GM19468 (cell line): ENCODE results near the gene PHACTR2.
"Not testable (repeated sequence)": the region's sequence is repeated elsewhere in the genome, so short reads cannot be mapped to it uniquely, and the experiment has no call there.

ENCODE experiments used
- ATAC-seq: cut with Tn5 transposase; IDR thresholded peaks from one replicate; pipeline ENCODE4 v1.9.1; 2021; ENCODE audit warnings: mild to moderate bottlenecking, moderate library complexity, moderate number of reproducible peaks; ENCODE audit not compliant: unreplicated experiment; ENCODE audit errors: extremely low read depth

The PHACTR2 gene

GRCh38 chr6:143798487-143798886 lies 120.7 kb downstream of the PHACTR2 start:
- not testable (repeated sequence) for ATAC-seq

- ATAC-seq: no peak
Observed at GRCh38 chr6:143802833-143803565, 125.2 kb downstream of the PHACTR2 start.

- no peak for ATAC-seq
Observed at GRCh38 chr6:143803769-143804568, 126.2 kb downstream of the PHACTR2 start.

- ATAC-seq: no peak
Observed at GRCh38 chr6:143804835-143805239, 127.1 kb downstream of the PHACTR2 start.

GRCh38 chr6:143806282-143807102 lies 128.7 kb downstream of the PHACTR2 start:
- no peak for ATAC-seq

GRCh38 chr6:143807103-143807772 lies 129.5 kb downstream of the PHACTR2 start:
- no peak for ATAC-seq

- no peak for ATAC-seq
Observed at GRCh38 chr6:143810745-143811144, 133.0 kb downstream of the PHACTR2 start.

- no peak for ATAC-seq
Observed at GRCh38 chr6:143811501-143812157, 133.9 kb downstream of the PHACTR2 start.

- no peak for ATAC-seq
Observed at GRCh38 chr6:143817621-143818020, 139.9 kb downstream of the PHACTR2 start.

- ATAC-seq: no peak
Observed at GRCh38 chr6:143821359-143821758, 143.6 kb downstream of the PHACTR2 start.

GRCh38 chr6:143822584-143823024 lies 144.8 kb downstream of the PHACTR2 start:
- ATAC-seq: no peak

- no peak for ATAC-seq
Observed at GRCh38 chr6:143823548-143823947, 145.8 kb downstream of the PHACTR2 start.

GRCh38 chr6:143828572-143828971 lies 150.8 kb downstream of the PHACTR2 start:
- no peak for ATAC-seq

GRCh38 chr6:143836150-143836549 lies 158.4 kb downstream of the PHACTR2 start:
- no peak for ATAC-seq

- no peak for ATAC-seq
Observed at GRCh38 chr6:143838395-143838794, 160.6 kb downstream of the PHACTR2 start.

GRCh38 chr6:143839196-143839595 lies 161.4 kb downstream of the PHACTR2 start:
- ATAC-seq: no peak

GRCh38 chr6:143840595-143841265 lies 163.0 kb downstream of the PHACTR2 start:
- ATAC-seq: no peak

- ATAC-seq: peak; percentile 3
Observed at GRCh38 chr6:143842461-143842901, 164.7 kb downstream of the PHACTR2 start.
